Measurements from ENCODE around the gene EEF1G.

Gene EEF1G

DNA sequence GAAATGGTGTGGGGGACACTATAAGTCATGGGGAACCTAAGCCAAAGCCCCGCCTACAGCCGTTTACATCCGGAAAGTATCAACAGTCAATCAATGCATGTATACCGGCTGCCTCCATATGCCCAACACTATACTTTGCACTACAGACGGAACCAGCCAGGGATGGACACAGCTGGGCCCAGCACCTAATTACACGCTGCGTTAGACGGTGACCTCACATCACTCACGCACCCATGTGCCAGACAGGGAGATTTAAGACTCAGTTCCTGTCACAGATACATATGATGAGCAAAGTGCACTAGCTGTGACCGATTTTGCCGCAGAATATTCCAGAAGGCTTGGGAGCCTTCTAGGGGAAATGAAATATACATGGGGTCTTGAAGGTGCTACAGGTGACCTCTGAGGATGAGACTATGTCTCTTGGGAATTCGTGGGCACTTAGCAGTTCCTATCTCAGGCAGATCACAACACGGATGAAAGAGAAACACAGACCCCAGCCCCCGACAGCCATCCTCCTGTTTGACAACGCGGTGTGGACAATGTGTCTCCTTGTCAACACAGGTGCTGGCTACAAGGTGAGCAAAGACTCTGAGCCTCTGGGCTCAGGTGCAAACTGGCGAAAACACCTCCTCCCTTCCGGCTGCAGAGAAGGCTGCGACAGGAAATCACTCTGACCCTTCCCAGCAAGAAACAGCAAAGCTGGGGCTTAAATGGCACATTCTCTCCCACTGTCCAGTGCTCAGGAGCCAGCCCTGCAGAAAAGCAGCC lies 35.0 kb downstream of the EEF1G start:
- no peak overlapping the region for H3K27ac ChIP-seq
- no peak overlapping the region for H3K4me3 ChIP-seq
- H3K9ac ChIP-seq (ENCODE audit: insufficient read length): no peak overlapping the region
- peaks cover 22% of the 10 kb centered on the region for H3K36me3 ChIP-seq (ENCODE audit: insufficient read depth, low read length)
- DNase-seq (ENCODE audit: low read depth, low spot score): no peak
- TF ChIP-seq POLR2AphosphoS5 (IDR thresholded peaks at IDR 0.05; ENCODE audit: borderline replicate concordance, low read depth, low read length) (no peak), EZH2 (IDR thresholded peaks at IDR 0.05) (no peak), FOXP2 (optimal IDR thresholded peaks at IDR 0.05; ENCODE audit: control extremely low read depth, extremely low read length, insufficient read depth) (no peak)
- no peaks in the 10 kb centered on the region for H3K9me3 ChIP-seq (ENCODE audit: low read depth, low read length)

DNA sequence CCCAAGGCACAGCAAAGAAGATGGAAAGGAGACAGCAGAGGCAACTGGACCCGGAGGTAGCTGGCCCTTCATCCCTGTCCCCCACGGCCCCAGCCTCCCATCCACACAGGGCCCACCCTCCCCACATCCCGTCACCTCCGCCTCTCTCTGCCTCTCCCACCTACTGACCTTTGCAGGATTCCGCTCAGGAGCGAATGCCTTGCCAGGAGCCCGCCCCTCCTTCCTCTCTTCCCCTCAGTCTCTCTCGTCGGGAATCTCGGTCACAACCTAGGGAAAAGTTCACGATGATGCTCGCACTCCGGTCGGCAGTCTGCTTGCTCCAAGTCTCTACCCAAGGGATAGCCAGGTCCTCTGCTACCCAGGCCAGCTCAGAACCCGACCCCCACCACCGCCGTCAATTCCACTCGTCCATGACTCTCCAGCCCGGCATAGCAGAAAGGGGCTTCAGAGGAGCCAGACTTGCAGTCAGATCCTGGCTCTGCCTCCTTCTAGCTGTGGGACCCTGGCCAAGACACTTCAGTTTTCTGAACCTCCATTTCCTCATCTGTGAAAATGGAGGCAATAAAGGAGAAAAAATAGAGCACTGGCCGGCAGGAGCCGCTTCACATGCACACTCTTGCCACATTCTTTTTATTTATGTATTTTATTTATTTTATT lies 37.3 kb downstream of the EEF1G start:
- Histone ChIP-seq H3K9ac (ENCODE audit: insufficient read length) (no peak overlapping the region), H3K27ac (no peak overlapping the region), H3K36me3 (ENCODE audit: insufficient read depth, low read length) (peaks cover 44% of the 10 kb centered on the region), H3K9me3 (ENCODE audit: low read depth, low read length) (no peaks in the 10 kb centered on the region), H3K4me3 (no peak overlapping the region)
- TF ChIP-seq POLR2AphosphoS5 (IDR thresholded peaks at IDR 0.05; ENCODE audit: borderline replicate concordance, low read depth, low read length): no peak
- TF ChIP-seq EZH2 (IDR thresholded peaks at IDR 0.05): no peak
- no peak for TF ChIP-seq FOXP2 (optimal IDR thresholded peaks at IDR 0.05; ENCODE audit: control extremely low read depth, extremely low read length, insufficient read depth)
- no peak for DNase-seq (ENCODE audit: low read depth, low spot score)

GRCh38 chr11:62535802-62536201 lies 37.9 kb downstream of the EEF1G start:
- TF ChIP-seq EZH2 (IDR thresholded peaks at IDR 0.05): no peak
- TF ChIP-seq POLR2AphosphoS5 (IDR thresholded peaks at IDR 0.05; ENCODE audit: borderline replicate concordance, low read depth, low read length): no peak
- TF ChIP-seq FOXP2 (optimal IDR thresholded peaks at IDR 0.05; ENCODE audit: control extremely low read depth, extremely low read length, insufficient read depth): no peak
- Histone ChIP-seq H3K4me3 (no peak overlapping the region), H3K9ac (ENCODE audit: insufficient read length) (no peak overlapping the region), H3K36me3 (ENCODE audit: insufficient read depth, low read length) (peaks cover 50% of the 10 kb centered on the region), H3K9me3 (ENCODE audit: low read depth, low read length) (no peaks in the 10 kb centered on the region), H3K27ac (no peak overlapping the region)
- no peak for DNase-seq (ENCODE audit: low read depth, low spot score)

GRCh38 chr11:62534779-62535545 lies 38.7 kb downstream of the EEF1G start:
- DNase-seq (ENCODE audit: low read depth, low spot score): no peak
- no peak overlapping the region for H3K9ac ChIP-seq (ENCODE audit: insufficient read length)
- TF ChIP-seq EZH2 (IDR thresholded peaks at IDR 0.05) (no peak), FOXP2 (optimal IDR thresholded peaks at IDR 0.05; ENCODE audit: control extremely low read depth, extremely low read length, insufficient read depth) (no peak), POLR2AphosphoS5 (IDR thresholded peaks at IDR 0.05; ENCODE audit: borderline replicate concordance, low read depth, low read length) (no peak)
- H3K4me3 ChIP-seq: no peak overlapping the region
- peaks cover 52% of the 10 kb centered on the region for H3K36me3 ChIP-seq (ENCODE audit: insufficient read depth, low read length)
- no peak overlapping the region for H3K27ac ChIP-seq
- no peaks in the 10 kb centered on the region for H3K9me3 ChIP-seq (ENCODE audit: low read depth, low read length)

- Histone ChIP-seq H3K27ac (no peak overlapping the region), H3K9me3 (ENCODE audit: low read depth, low read length) (no peaks in the 10 kb centered on the region), H3K36me3 (ENCODE audit: insufficient read depth, low read length) (peaks cover 58% of the 10 kb centered on the region), H3K4me3 (no peak overlapping the region), H3K9ac (ENCODE audit: insufficient read length) (no peak overlapping the region)
- TF ChIP-seq EZH2 (IDR thresholded peaks at IDR 0.05): no peak
- no peak for TF ChIP-seq FOXP2 (optimal IDR thresholded peaks at IDR 0.05; ENCODE audit: control extremely low read depth, extremely low read length, insufficient read depth)
- no peak for TF ChIP-seq POLR2AphosphoS5 (IDR thresholded peaks at IDR 0.05; ENCODE audit: borderline replicate concordance, low read depth, low read length)
- no peak for DNase-seq (ENCODE audit: low read depth, low spot score)
Measured at GRCh38 chr11:62532096-62532495, 41.6 kb downstream of the EEF1G start.

DNA sequence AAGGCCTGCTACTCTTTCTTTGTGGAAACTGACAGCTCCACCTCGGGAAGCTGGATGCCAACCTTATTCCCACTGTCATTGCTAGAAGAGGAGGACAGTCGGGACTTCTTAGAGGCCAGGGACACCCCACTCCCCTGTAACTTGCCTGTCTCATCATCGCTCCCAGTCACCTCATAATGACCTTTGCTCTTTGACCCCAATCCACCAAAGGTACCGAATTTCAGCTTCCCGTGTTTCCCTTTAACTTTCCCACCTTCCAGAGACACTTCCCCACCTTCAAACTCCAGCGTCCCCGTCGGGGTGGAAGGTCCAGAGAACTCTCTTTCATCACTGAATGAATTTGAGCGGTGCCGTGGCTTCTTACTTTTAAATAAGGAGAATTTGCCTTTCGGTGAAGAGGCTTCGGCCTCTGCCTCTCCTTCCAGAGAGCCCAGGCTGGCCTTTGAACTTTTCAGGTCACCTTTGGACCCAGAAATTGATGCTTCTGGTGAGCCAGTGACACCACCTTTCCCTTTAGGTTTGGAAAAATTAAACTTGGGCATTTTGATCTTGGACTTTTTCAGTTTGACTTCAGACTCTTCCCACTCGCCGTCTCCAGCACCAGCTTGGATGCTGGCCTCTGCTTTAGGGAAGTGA lies 56.8 kb downstream of the EEF1G start:
- Histone ChIP-seq H3K4me3 (no peak overlapping the region), H3K36me3 (ENCODE audit: insufficient read depth, low read length) (peaks cover 31% of the 10 kb centered on the region), H3K27ac (no peak overlapping the region), H3K9me3 (ENCODE audit: low read depth, low read length) (no peaks in the 10 kb centered on the region), H3K9ac (ENCODE audit: insufficient read length) (no peak overlapping the region)
- DNase-seq (ENCODE audit: low read depth, low spot score): no peak
- TF ChIP-seq POLR2AphosphoS5 (IDR thresholded peaks at IDR 0.05; ENCODE audit: borderline replicate concordance, low read depth, low read length) (no peak), FOXP2 (optimal IDR thresholded peaks at IDR 0.05; ENCODE audit: control extremely low read depth, extremely low read length, insufficient read depth) (no peak), EZH2 (IDR thresholded peaks at IDR 0.05) (no peak)

DNA sequence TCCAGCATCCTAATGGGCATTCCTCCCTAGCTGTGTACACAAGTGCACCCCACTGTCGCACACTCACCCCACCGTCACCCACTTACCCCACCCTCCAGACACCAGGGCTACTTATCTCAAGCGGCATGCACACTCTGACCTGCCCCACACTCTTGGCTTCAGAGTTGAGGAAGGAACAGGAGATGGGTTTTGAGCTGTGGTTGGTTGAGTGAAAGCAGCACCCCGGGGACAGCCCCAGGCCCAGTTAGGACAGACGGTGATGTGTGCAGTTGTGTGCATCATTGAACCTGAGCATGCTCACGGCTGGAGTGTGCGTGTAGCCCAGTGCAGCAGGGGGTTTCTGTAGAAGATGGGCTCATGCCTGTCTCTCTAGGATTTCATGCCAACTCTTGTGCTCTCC lies 59.5 kb downstream of the EEF1G start:
- Histone ChIP-seq H3K9me3 (ENCODE audit: low read depth, low read length) (no peaks in the 10 kb centered on the region), H3K9ac (ENCODE audit: insufficient read length) (no peak overlapping the region), H3K27ac (no peak overlapping the region), H3K4me3 (no peak overlapping the region), H3K36me3 (ENCODE audit: insufficient read depth, low read length) (peaks cover 12% of the 10 kb centered on the region)
- no peak for TF ChIP-seq POLR2AphosphoS5 (IDR thresholded peaks at IDR 0.05; ENCODE audit: borderline replicate concordance, low read depth, low read length)
- TF ChIP-seq EZH2 (IDR thresholded peaks at IDR 0.05): no peak
- no peak for TF ChIP-seq FOXP2 (optimal IDR thresholded peaks at IDR 0.05; ENCODE audit: control extremely low read depth, extremely low read length, insufficient read depth)
- no peak for DNase-seq (ENCODE audit: low read depth, low spot score)

- Histone ChIP-seq H3K27ac (no peak overlapping the region), H3K4me3 (no peak overlapping the region), H3K9ac (ENCODE audit: insufficient read length) (no peak overlapping the region), H3K36me3 (ENCODE audit: insufficient read depth, low read length) (peaks cover 6% of the 10 kb centered on the region), H3K9me3 (ENCODE audit: low read depth, low read length) (no peaks in the 10 kb centered on the region)
- no peak for DNase-seq (ENCODE audit: low read depth, low spot score)
- TF ChIP-seq FOXP2 (optimal IDR thresholded peaks at IDR 0.05; ENCODE audit: control extremely low read depth, extremely low read length, insufficient read depth) (no peak), EZH2 (IDR thresholded peaks at IDR 0.05) (no peak), POLR2AphosphoS5 (IDR thresholded peaks at IDR 0.05; ENCODE audit: borderline replicate concordance, low read depth, low read length) (no peak)
Measured at GRCh38 chr11:62513626-62514025, 60.1 kb downstream of the EEF1G start.

Measured in SK-N-MC (cell line).